ENCODE results near the gene PRSS23.
"Not testable (repeated sequence)": the region's sequence is repeated elsewhere in the genome, so short reads cannot be mapped to it uniquely, and the experiment has no call there.

The PRSS23 gene

GRCh38 chr11:86815726-86816125, 15.4 kb downstream of the PRSS23 start:
- H3K4me3 ChIP-seq (ENCODE audit: control insufficient read depth, low read depth, low read length) = no peak overlapping the region
- no peak for TF ChIP-seq CTCF (IDR thresholded peaks at IDR 0.05; ENCODE audit: control insufficient read depth, insufficient read depth, low read depth, low read length, missing control alignments)
- no peak for DNase-seq (ENCODE audit: low read depth)

- no peak overlapping the region for H3K4me3 ChIP-seq (ENCODE audit: control insufficient read depth, low read depth, low read length)
- no peak for DNase-seq (ENCODE audit: low read depth)
- TF ChIP-seq CTCF (IDR thresholded peaks at IDR 0.05; ENCODE audit: control insufficient read depth, insufficient read depth, low read depth, low read length, missing control alignments) = no peak
Observed at GRCh38 chr11:86816251-86816726, 15.9 kb downstream of the PRSS23 start.

GRCh38 chr11:86818462-86819192, 18.3 kb downstream of the PRSS23 start:
- TF ChIP-seq CTCF (IDR thresholded peaks at IDR 0.05; ENCODE audit: control insufficient read depth, insufficient read depth, low read depth, low read length, missing control alignments) = peak; percentile 58
- peak; percentile 46 for DNase-seq (ENCODE audit: low read depth)
- no peak overlapping the region for H3K4me3 ChIP-seq (ENCODE audit: control insufficient read depth, low read depth, low read length)

GRCh38 chr11:86824139-86824538, 23.8 kb downstream of the PRSS23 start:
- H3K4me3 ChIP-seq (ENCODE audit: control insufficient read depth, low read depth, low read length); DNase-seq (ENCODE audit: low read depth): not testable (repeated sequence)

GRCh38 chr11:86834376-86834775, 34.0 kb downstream of the PRSS23 start:
- not testable (repeated sequence) for H3K4me3 ChIP-seq (ENCODE audit: control insufficient read depth, low read depth, low read length); DNase-seq (ENCODE audit: low read depth)

- not testable (repeated sequence) for DNase-seq (ENCODE audit: low read depth); H3K4me3 ChIP-seq (ENCODE audit: control insufficient read depth, low read depth, low read length)
Observed at GRCh38 chr11:86844762-86845508, 44.6 kb downstream of the PRSS23 start.

- DNase-seq (ENCODE audit: low read depth) = no peak
- H3K4me3 ChIP-seq (ENCODE audit: control insufficient read depth, low read depth, low read length) = no peak overlapping the region
- no peak for TF ChIP-seq CTCF (IDR thresholded peaks at IDR 0.05; ENCODE audit: control insufficient read depth, insufficient read depth, low read depth, low read length, missing control alignments)
Observed at GRCh38 chr11:86848132-86848531, 47.8 kb downstream of the PRSS23 start.

- no peak for DNase-seq (ENCODE audit: low read depth)
- TF ChIP-seq CTCF (IDR thresholded peaks at IDR 0.05; ENCODE audit: control insufficient read depth, insufficient read depth, low read depth, low read length, missing control alignments) = no peak
- H3K4me3 ChIP-seq (ENCODE audit: control insufficient read depth, low read depth, low read length) = no peak overlapping the region
Observed at GRCh38 chr11:86849679-86850078, 49.3 kb downstream of the PRSS23 start.

Measured in AG09309 (cell line).